Ectodermal cell (in vitro differentiated cells): ENCODE data around the gene UNKL.
A peak's percentile ranks its signal among the peaks of the same experiment; 100 is the strongest.
"Not testable (repeated sequence)": the region's sequence is repeated elsewhere in the genome, so short reads cannot be mapped to it uniquely, and the experiment has no call there.

ENCODE experiments used
- H3K27ac ChIP-seq: 2 replicates; pipeline ENCODE4 v1.7.0; 2013; ENCODE audit warnings: mild to moderate bottlenecking, low read depth, low read length; ENCODE audit not compliant: insufficient read depth, poor library complexity, severe bottlenecking
- H3K27me3 ChIP-seq: 2 replicates; pipeline ENCODE4 v1.7.0; 2013; ENCODE audit warnings: mild to moderate bottlenecking, low read length; ENCODE audit not compliant: insufficient read depth, control insufficient read depth, poor library complexity, severe bottlenecking
- H3K36me3 ChIP-seq: one replicate; pipeline ENCODE4 v1.7.0; 2013; ENCODE audit warnings: low read length; ENCODE audit not compliant: control insufficient read depth, insufficient read depth
- H3K4me1 ChIP-seq: one replicate; pipeline ENCODE4 v1.7.0; 2013; ENCODE audit warnings: low read length; ENCODE audit not compliant: control insufficient read depth, insufficient read depth
- H3K4me3 ChIP-seq: 2 replicates; pipeline ENCODE4 v1.7.0; 2013; ENCODE audit warnings: low read depth, low read length, control low read depth; ENCODE audit not compliant: insufficient read depth
- H3K9me3 ChIP-seq: 2 replicates; pipeline ENCODE4 v1.7.0; 2013; ENCODE audit warnings: mild to moderate bottlenecking, low read length, moderate library complexity; ENCODE audit not compliant: control insufficient read depth
- WGBS, 2 experiments: methylation state at CpG; one replicate each; pipeline ENCODE4 v1.1.7; 2013; ENCODE audit warnings: missing lambda C conversion rate in 2 of 2; 5-methylcytosine and 5-hydroxymethylcytosine counted together

UNKL gene

GRCh38 chr16:1332618-1333148 is 81.8 kb downstream of the UNKL start:
- WGBS, 2 experiments = 15 to 16% methylated on average over 26 of the region's 26 CpGs
- Histone ChIP-seq H3K36me3 (no peaks in the 10 kb centered on the region), H3K4me1 (peaks cover 37% of the 10 kb centered on the region), H3K27ac (no peak overlapping the region), H3K4me3 (no peak overlapping the region), H3K27me3 (peaks cover 72% of the 10 kb centered on the region), H3K9me3 (no peaks in the 10 kb centered on the region)

- Histone ChIP-seq H3K4me3 (peak overlapping the region; percentile 13), H3K27me3 (peaks cover 67% of the 10 kb centered on the region), H3K4me1 (peaks cover 33% of the 10 kb centered on the region), H3K36me3 (no peaks in the 10 kb centered on the region), H3K9me3 (no peaks in the 10 kb centered on the region), H3K27ac (no peak overlapping the region)
- WGBS, 2 experiments = 6 to 7% methylated on average over 34 of the region's 34 CpGs
Observed at GRCh38 chr16:1331712-1332617, 82.5 kb downstream of the UNKL start.

- H3K9me3 ChIP-seq = no peaks in the 10 kb centered on the region
- H3K27ac ChIP-seq = no peak overlapping the region
- H3K27me3 ChIP-seq = peaks cover 59% of the 10 kb centered on the region
- peak overlapping the region; percentile 13 for H3K4me3 ChIP-seq
- H3K36me3 ChIP-seq = no peaks in the 10 kb centered on the region
- peaks cover 27% of the 10 kb centered on the region for H3K4me1 ChIP-seq
- WGBS, 2 experiments = 66 to 68% methylated on average over 22 of the region's 22 CpGs
Observed at GRCh38 chr16:1330931-1331711, 83.4 kb downstream of the UNKL start.

GRCh38 chr16:1330260-1330914 is 84.1 kb downstream of the UNKL start:
- H3K36me3 ChIP-seq = no peaks in the 10 kb centered on the region
- H3K27ac ChIP-seq = no peak overlapping the region
- no peak overlapping the region for H3K4me3 ChIP-seq
- H3K27me3 ChIP-seq = peaks cover 52% of the 10 kb centered on the region
- 83 to 84% methylated on average over 17 of the region's 17 CpGs for WGBS, 2 experiments
- H3K9me3 ChIP-seq = no peaks in the 10 kb centered on the region
- H3K4me1 ChIP-seq = peaks cover 21% of the 10 kb centered on the region

- H3K27me3 ChIP-seq = peaks cover 37% of the 10 kb centered on the region
- not testable (repeated sequence) for H3K36me3 ChIP-seq, H3K9me3 ChIP-seq, H3K27ac ChIP-seq, H3K4me3 ChIP-seq, H3K4me1 ChIP-seq
- WGBS, 2 experiments = 91 to 93% methylated on average over 10 of the region's 10 CpGs
Observed at GRCh38 chr16:1328961-1329360, 85.5 kb downstream of the UNKL start.

GRCh38 chr16:1328136-1328535 is 86.4 kb downstream of the UNKL start:
- 94% methylated on average over 20 of the region's 20 CpGs for WGBS, 2 experiments
- H3K27ac ChIP-seq, H3K4me3 ChIP-seq: not testable (repeated sequence)

GRCh38 chr16:1327619-1327947 is 86.9 kb downstream of the UNKL start:
- peaks cover 24% of the 10 kb centered on the region for H3K27me3 ChIP-seq
- H3K9me3 ChIP-seq = no peaks in the 10 kb centered on the region
- H3K4me1 ChIP-seq = peaks cover 10% of the 10 kb centered on the region
- no peak overlapping the region for H3K4me3 ChIP-seq
- no peak overlapping the region for H3K27ac ChIP-seq
- 69 to 74% methylated on average over 5 of the region's 5 CpGs for WGBS, 2 experiments
- H3K36me3 ChIP-seq = no peaks in the 10 kb centered on the region

More at GRCh38 chr16:1328136-1328535, 86.4 kb downstream of the UNKL start:
- not testable (repeated sequence) for H3K36me3 ChIP-seq, H3K9me3 ChIP-seq, H3K4me1 ChIP-seq
- H3K27me3 ChIP-seq = peaks cover 29% of the 10 kb centered on the region

- H3K27ac ChIP-seq = no peak overlapping the region
- no peak overlapping the region for H3K4me3 ChIP-seq
- peaks cover 6% of the 10 kb centered on the region for H3K4me1 ChIP-seq
- 86 to 87% methylated on average over 17 of the region's 17 CpGs for WGBS, 2 experiments
- H3K36me3 ChIP-seq = peaks cover 2% of the 10 kb centered on the region
- peaks cover 19% of the 10 kb centered on the region for H3K27me3 ChIP-seq
- H3K9me3 ChIP-seq = no peaks in the 10 kb centered on the region
Observed at GRCh38 chr16:1326946-1327618, 87.4 kb downstream of the UNKL start.

- Histone ChIP-seq H3K4me3 (no peak overlapping the region), H3K36me3 (peaks cover 2% of the 10 kb centered on the region), H3K9me3 (no peaks in the 10 kb centered on the region), H3K27me3 (peaks cover 12% of the 10 kb centered on the region), H3K27ac (no peak overlapping the region), H3K4me1 (no peaks in the 10 kb centered on the region)
- 84 to 86% methylated on average over 16 to 17 of the region's 17 CpGs for WGBS, 2 experiments
Observed at GRCh38 chr16:1326391-1326790, 88.1 kb downstream of the UNKL start.
